Measurements from ENCODE around the gene PSMD13. TPM values are rescaled to one million over a fixed set of nuclear protein-coding genes. Genes with fewer than 3 reads are reported as not detected.

The PSMD13 gene
- total RNA-seq, 2 donors from 2014 or later, result 75.3 to 80.3 TPM

DNA sequence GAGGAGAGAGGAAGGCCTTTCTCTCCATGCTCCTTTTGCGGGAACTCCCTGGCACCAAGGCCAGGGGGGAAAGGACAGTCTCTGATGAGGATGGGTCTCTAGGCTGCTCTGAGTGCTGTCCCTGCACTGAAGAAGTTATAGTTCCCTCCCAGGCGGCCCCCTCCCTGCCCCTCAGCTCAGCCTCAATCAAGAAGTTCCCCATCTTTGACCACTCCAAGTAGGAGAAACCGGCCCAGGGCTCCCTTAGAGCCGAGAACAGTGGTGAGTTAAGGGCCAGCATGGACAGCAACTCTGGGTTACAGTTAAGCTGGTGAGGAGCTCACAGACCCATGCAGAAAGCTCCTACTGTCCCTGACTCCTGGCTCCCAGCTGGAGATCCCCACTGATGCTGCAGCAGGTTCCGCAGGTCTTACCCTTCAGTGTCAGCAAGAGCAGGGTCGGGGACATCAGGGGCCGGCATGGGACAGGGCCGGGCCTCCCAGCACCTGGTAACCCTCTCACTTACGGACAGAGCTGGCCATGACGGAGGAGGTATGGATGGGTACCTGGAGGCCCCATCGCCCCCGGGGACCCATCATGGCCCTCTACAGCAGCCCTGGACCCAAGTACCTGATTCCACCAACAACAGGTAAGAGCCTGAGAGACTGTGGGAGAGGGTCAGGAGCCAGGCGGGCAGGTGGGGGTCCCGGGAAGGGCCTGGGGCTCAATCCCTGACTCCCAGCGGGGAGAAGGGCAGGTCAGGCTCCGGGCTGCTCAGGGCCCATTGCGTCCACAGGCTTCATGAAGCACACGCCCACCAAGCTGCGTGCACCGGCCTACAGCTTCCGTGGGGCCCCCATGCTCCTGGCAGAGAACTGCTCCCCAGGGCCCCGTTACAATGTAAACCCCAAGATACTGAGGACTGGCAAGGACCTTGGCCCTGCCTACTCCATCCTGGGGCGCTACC lies 39.7 kb upstream of the PSMD13 start:
- TF ChIP-seq, protein P1, sequence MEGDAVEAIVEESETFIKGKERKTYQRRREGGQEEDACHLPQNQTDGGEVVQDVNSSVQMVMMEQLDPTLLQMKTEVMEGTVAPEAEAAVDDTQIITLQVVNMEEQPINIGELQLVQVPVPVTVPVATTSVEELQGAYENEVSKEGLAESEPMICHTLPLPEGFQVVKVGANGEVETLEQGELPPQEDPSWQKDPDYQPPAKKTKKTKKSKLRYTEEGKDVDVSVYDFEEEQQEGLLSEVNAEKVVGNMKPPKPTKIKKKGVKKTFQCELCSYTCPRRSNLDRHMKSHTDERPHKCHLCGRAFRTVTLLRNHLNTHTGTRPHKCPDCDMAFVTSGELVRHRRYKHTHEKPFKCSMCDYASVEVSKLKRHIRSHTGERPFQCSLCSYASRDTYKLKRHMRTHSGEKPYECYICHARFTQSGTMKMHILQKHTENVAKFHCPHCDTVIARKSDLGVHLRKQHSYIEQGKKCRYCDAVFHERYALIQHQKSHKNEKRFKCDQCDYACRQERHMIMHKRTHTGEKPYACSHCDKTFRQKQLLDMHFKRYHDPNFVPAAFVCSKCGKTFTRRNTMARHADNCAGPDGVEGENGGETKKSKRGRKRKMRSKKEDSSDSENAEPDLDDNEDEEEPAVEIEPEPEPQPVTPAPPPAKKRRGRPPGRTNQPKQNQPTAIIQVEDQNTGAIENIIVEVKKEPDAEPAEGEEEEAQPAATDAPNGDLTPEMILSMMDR (IDR thresholded peaks at IDR 0.05), result no peak
- DNase-seq (ENCODE audit: low spot score), result no peak

DNA sequence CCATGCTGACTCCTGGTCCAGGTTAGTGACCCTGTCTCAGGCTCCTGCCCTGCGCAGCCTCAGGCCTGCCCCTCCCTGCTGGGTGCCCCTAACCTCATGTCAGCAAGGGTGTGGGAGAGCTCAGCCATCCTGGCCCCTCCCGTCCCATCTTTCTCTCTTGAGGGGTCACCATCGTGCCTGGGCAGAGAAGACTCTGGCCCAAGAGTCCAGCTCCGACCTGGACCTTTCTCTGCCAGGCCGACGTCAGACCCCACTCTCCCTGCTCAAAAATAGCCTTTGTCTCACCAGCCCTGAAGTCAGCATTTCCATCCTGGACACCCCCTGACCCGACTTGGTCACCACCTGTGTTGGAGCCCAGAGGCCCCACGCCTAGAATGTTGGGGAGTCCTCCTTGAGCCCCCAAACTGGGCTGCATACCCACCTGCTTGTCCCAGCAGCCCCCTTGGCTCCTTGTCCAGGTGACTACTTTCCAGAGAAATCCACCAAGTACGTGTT lies 39.0 kb upstream of the PSMD13 start:
- DNase-seq (ENCODE audit: low spot score), result no peak
- peaks cover 10% of the 10 kb centered on the region for H3K36me3 ChIP-seq
- no peaks in the 10 kb centered on the region for H3K27me3 ChIP-seq
- no peak overlapping the region for H3K4me3 ChIP-seq
- peaks cover 0 to 5% of the 10 kb centered on the region in 2 donors for H3K4me1 ChIP-seq
- TF ChIP-seq, protein P1 (IDR thresholded peaks at IDR 0.05), result no peak
- H3K9me3 ChIP-seq, result no peaks in the 10 kb centered on the region
- no peak overlapping the region for H3K27ac ChIP-seq

More for the DNA sequence above, 39.7 kb upstream of the PSMD13 start:
- Histone ChIP-seq H3K27ac (no peak overlapping the region), H3K4me1 (no peaks in the 10 kb centered on the region), H3K36me3 (peaks cover 10% of the 10 kb centered on the region), H3K27me3 (no peaks in the 10 kb centered on the region), H3K9me3 (no peaks in the 10 kb centered on the region), H3K4me3 (no peak overlapping the region)

DNA sequence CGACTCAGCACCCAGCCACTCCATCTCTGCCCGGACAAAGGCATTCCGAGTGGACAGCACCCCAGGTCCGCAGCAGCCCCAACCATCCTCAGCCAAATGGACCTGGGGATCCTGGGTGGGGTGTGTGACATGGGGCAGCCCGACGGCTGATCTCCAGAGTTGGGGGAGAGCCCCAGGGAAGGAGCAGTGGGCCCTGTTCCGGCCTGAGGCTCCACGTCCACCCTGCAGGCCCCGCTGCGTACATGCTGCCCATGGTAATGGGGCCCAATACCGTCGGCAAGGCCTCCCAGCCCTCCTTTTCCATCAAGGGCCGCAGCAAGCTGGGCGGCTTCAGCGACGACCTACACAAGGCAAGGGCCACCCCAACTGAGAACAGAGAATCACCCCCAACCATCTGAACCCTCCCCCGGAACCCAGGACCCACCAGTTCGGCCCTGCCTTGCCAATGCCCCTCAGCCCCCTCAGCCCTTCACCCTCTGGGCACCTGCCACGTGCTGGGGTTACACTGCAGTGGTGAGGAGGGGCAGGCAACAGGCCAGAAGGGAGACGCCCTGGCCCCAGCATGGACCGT lies 38.5 kb upstream of the PSMD13 start:
- H3K27me3 ChIP-seq, result no peaks in the 10 kb centered on the region
- TF ChIP-seq, protein P1 (IDR thresholded peaks at IDR 0.05), result no peak
- H3K9me3 ChIP-seq, result no peaks in the 10 kb centered on the region
- peaks cover 14% of the 10 kb centered on the region for H3K36me3 ChIP-seq
- peaks cover 0 to 7% of the 10 kb centered on the region in 2 donors for H3K4me1 ChIP-seq
- no peak overlapping the region for H3K4me3 ChIP-seq
- no peak for DNase-seq (ENCODE audit: low spot score)
- H3K27ac ChIP-seq, result no peak overlapping the region

DNA sequence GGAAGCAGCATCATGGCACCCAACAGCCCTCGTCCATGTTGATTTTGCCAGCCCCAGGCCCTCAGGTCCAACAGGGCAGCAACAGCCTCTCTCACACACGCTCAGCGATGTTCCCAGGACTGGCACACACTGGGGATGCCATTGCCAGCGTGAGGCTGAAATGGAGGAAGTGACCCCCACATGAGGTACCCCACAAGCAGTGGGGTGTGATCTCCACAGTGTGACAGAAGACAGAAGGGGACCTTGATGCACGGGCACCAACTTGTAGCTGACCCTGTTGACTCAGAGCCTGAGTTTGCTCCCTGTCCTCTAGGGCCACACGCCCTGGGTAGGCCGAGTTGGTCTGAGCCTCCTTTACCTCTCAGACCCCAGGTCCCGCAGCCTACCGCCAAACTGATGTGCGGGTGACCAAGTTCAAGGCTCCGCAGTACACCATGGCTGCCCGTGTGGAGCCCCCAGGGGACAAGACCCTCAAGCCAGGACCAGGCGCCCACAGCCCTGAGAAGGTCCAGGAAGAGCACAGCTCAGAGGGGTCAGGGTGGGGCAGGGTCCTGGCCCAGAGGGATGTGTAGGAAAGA lies 37.7 kb upstream of the PSMD13 start:
- Histone ChIP-seq H3K27me3 (no peaks in the 10 kb centered on the region), H3K4me1 (peaks cover 0 to 15% of the 10 kb centered on the region in 2 donors), H3K9me3 (no peaks in the 10 kb centered on the region), H3K27ac (no peak overlapping the region), H3K36me3 (peaks cover 22% of the 10 kb centered on the region), H3K4me3 (no peak overlapping the region)
- TF ChIP-seq, protein P1 (IDR thresholded peaks at IDR 0.05), result no peak
- DNase-seq (ENCODE audit: low spot score), result no peak

DNA sequence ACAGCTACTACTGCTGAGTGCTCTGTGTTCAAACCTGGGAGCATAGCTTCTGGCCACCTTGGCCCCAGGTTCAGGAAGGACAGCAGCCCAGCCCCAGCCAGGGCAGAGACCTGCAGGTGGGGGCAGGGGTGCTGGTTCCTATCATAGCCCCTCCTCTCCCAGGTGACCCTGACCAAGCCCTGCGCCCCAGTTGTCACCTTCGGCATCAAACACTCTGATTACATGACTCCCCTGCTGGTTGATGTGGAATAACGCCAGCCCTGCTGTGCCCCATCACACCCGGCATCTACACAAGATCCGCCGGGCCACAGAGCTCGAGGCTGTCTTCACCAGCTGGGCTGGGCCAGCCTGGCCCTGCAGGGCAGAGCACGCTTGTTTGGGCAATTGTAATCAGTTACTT lies 37.0 kb upstream of the PSMD13 start:
- H3K4me1 ChIP-seq, result peaks cover 0 to 22% of the 10 kb centered on the region in 2 donors
- H3K27ac ChIP-seq, result no peak overlapping the region
- H3K4me3 ChIP-seq, result no peak overlapping the region
- H3K27me3 ChIP-seq, result no peaks in the 10 kb centered on the region
- H3K36me3 ChIP-seq, result peaks cover 29% of the 10 kb centered on the region
- TF ChIP-seq, protein P1 (IDR thresholded peaks at IDR 0.05), result no peak
- DNase-seq (ENCODE audit: low spot score), result no peak
- H3K9me3 ChIP-seq, result no peaks in the 10 kb centered on the region

Measured in right atrium auricular region (tissue), 2 donors.